Fibroblast of mammary gland (primary cell): Measurements from ENCODE around the gene RARG.

Experiments used
- DNase-seq: peaks from one replicate; pipeline ENCODE4 v3.0.0-alpha.2; 2010; ENCODE audit warnings: low read depth
- H3K4me3 ChIP-seq: 2 replicates; pipeline ENCODE4 v1.5.1; 2011; ENCODE audit warnings: low read depth, mild to moderate bottlenecking, low read length, moderate library complexity; ENCODE audit not compliant: control insufficient read depth
- TF ChIP-seq, protein P1 (sequence below): conservative IDR thresholded peaks from 2 replicates; pipeline ENCODE4 v1.5.1; 2011; ENCODE audit warnings: low read depth, low read length, inconsistent platforms; ENCODE audit not compliant: control insufficient read depth, insufficient read depth

Gene RARG

DNA sequence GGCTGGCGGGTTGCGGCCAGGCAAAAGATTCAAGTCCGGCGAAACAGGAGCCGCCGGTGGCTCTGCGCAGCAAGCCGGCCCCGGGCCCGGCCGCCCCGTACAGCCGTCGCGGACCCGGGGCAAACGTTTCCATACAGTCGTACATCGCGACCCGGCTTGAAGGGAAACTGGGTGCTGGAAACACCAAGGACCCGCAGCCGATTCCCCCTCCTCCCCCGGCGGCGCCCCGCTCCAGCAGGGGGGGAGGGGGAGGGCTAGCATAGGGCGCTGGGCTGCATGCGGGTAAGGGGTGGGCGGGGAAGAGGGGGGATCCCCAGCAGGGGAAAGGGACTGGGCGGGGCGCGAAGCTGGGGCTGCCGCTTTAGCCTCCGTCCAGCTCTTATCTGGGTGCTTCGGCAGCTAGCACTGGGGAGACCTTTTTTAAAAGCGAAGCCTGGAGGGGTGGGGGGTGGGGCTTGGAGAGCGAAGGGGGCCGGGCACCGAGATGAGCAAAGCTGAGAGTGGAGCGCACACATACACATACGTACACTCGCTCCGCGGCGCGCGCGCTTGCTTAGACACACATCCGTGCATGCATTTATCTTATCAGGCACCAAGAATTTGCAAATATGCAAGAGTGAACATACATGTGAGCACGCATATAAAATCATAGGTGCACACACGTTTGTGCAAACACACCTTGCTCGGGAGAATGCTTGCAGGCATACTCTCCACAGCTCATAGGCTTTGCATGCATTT is 11.9 kb downstream of the RARG start:
- TF ChIP-seq, protein P1, sequence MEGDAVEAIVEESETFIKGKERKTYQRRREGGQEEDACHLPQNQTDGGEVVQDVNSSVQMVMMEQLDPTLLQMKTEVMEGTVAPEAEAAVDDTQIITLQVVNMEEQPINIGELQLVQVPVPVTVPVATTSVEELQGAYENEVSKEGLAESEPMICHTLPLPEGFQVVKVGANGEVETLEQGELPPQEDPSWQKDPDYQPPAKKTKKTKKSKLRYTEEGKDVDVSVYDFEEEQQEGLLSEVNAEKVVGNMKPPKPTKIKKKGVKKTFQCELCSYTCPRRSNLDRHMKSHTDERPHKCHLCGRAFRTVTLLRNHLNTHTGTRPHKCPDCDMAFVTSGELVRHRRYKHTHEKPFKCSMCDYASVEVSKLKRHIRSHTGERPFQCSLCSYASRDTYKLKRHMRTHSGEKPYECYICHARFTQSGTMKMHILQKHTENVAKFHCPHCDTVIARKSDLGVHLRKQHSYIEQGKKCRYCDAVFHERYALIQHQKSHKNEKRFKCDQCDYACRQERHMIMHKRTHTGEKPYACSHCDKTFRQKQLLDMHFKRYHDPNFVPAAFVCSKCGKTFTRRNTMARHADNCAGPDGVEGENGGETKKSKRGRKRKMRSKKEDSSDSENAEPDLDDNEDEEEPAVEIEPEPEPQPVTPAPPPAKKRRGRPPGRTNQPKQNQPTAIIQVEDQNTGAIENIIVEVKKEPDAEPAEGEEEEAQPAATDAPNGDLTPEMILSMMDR = no peak
- peak overlapping the region; percentile 59 for H3K4me3 ChIP-seq
- DNase-seq = peak; percentile 80

DNA sequence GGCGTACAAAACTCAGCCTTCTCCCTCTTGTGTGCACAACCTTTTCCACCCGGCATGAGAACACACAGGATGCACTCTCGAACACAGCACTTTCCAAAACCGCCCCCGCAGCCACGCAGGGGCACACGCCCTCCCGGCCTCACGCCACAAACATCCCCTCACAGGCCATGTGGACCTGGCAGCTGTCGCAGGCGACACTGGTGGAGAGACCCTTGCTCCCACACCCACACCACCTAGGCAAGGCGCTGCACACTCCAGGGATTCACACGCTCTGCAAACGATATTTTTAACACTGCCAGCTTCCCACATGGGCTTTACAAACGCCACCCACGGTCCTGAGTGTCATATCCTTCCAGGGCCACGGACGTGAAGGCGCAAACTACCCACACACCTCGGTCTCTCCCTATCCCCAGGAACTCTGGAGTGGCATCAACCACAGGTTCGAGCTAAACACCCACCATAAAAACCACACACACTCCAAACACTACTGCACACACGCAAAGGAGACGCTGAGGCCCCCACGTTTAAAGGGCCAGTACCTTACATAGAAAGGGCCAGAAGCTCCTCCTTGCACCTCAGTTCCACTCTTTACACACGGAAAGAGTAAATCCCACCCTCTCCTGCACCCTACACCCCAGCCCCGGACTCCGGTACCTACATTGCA is 12.6 kb downstream of the RARG start:
- peak; percentile 44 for DNase-seq
- TF ChIP-seq, protein P1 = no peak
- H3K4me3 ChIP-seq = peak overlapping the region; percentile 59

DNA sequence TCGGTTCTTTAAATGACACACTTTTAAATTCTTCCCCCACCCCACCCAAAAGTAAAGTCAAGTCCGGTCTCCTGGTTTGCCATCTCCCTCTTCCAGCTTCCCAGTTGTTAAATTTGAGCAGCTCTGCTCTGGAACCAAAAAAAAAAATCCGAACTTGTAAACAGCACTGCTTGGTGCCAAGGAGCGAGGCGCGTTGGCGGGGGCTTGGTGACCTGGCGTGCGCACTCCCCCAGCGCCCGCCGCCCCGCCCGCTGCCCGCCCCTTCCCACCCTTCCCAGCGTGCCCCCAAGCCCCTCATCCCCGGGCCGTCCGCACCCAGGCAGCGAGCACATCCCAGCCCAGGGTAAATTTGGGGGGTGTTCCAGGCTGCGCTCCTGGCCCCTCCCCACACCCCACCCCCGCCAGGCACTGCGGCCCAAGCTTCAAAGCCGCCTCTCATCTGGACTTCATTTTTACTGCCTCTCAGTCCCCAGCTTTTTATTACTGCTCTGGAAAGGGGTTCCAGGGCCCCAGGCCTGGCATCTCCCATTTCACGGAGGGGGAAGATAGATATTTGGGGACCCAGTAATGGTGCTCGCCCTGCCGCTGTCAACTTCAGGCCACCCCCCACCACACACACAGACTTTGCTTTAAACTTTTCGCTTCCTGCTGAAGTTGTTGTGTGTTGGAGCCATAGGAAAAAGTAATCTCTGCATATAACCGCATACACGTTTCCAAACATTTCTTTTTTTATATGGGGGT is 13.3 kb downstream of the RARG start:
- DNase-seq = peak; percentile 45
- TF ChIP-seq, protein P1 = no peak
- H3K4me3 ChIP-seq = peak overlapping the region; percentile 59

DNA sequence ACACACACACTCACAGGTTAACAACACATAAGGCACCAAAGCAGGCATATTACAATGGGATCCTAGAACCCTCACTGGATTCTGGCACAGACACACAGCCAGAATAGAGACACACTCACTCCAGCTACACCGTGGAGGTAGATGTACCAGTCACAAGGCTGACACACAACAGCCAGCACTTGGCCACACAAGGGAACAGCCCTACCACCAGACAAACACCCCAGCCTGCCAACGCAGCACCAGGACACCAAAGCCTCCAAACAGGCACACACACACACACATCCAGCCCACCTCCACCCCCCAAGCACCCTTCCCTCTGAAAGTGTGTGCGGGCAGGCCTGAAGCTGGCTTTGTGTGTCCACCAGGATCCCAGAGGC is 14.1 kb downstream of the RARG start:
- TF ChIP-seq, protein P1 = no peak
- DNase-seq = peak; percentile 43
- H3K4me3 ChIP-seq = peak overlapping the region; percentile 59

DNA sequence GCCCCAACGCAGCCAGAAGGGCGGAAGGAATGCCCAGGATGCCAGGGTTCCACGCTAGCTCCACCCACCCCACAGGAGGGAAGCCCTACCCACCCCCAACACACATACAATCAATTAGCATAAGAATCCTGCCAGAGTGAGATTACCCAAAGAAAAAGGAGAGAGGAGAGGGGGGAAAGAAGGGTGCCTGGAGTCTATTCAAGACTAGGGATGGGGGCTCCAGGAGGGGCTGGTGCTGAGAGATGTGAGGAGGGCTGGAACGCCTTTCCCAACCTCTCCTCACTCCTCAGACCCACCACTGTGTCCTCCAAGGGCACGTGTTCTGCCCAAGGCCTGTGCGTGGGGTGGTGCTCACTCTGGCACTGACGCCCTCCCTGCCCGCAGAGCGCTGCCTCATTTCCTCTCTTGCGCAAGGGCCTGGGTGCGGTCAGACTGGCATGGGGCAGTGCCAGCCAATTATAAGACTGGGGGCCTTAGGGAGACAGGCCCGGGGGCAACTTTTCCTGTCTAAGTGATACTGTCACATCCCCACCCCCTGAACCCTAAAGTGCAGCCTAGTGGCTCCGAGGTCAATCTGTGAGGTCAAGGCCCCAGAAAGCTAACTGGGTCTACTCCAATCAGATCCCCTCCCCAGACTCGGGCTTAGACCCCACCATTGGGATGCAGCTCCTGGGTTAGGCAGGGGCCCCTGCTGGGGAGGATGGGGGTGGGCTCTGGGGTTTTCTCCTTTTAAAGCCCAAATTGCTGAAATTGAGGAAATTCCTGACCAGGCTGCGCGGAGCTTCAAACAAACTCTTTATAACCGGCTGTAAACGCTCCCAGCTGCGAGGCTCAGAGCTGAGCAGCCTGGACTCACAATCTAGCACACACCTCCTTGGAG is 14.7 kb downstream of the RARG start:
- H3K4me3 ChIP-seq = no peak overlapping the region
- DNase-seq = peak; percentile 50
- TF ChIP-seq, protein P1 = no peak

DNA sequence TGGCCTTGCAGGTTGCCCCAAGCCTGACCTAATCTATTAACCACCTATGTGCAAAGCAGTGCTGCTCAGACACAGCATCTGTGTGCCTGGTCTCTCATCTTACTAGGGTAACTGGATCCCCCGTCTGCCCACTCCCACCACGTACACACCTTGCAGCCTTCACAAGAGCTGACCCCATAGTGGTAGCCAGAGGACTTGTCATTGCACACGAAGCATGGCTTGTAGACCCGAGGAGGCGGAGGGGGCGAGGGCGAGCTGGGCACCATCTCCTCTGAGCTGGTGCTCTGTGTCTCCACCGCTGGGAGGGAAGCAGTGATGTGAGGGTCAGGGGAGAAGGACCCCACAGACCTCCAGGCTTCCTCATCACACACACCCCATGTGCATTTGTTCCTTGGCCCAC is 16.5 kb downstream of the RARG start:
- no peak for DNase-seq
- H3K4me3 ChIP-seq = no peak overlapping the region
- TF ChIP-seq, protein P1 = no peak
